ENCODE measurements around the gene TIMM10.

- TF ChIP-seq CTCF (IDR thresholded peaks at IDR 0.05) (peak in 1 of 3 donors; percentile 18), POLR2A (IDR thresholded peaks at IDR 0.05) (no peak), POLR2AphosphoS5 (IDR thresholded peaks at IDR 0.05) (peak; percentile 2 to 19 (median 14))
Measured at GRCh38 chr11:57499413-57499982, 31.1 kb downstream of the TIMM10 start.

Measured in breast epithelium (tissue), 3 donors.